Measurements from ENCODE around the gene SOWAHA.

GRCh38 chr5:132790201-132790865, 22.8 kb upstream of the SOWAHA start:
- no peak for TF ChIP-seq CTCF (IDR thresholded peaks at IDR 0.05)
- TF ChIP-seq EZH2phosphoT487 (IDR thresholded peaks at IDR 0.05) = no peak
- TF ChIP-seq EZH2 (IDR thresholded peaks at IDR 0.05) = no peak
